ENCODE measurements around the gene FAM210B. TPM values are rescaled to one million over a fixed set of nuclear protein-coding genes. Genes with fewer than 3 reads are reported as not detected.
"Not testable (repeated sequence)": the region's sequence is repeated elsewhere in the genome, so short reads cannot be mapped to it uniquely, and the experiment has no call there.

The FAM210B gene
- total RNA-seq, 1 donor from 2014 or later, result 6.0 TPM

- Mint-ChIP-seq H3K4me3 (no peak overlapping the region), H3K4me1 (peaks cover 30% of the 10 kb centered on the region), H3K27me3 (no peaks in the 10 kb centered on the region), H3K36me3 (ENCODE audit: low read depth) (peaks cover 44% of the 10 kb centered on the region), H3K27ac (no peak overlapping the region), H3K9me3 (no peaks in the 10 kb centered on the region)
- no peak for DNase-seq
- intact Hi-C loops (cut with micrococcal nuclease), result loop anchor here (2.0 kb wide), 1 partner anchor 21 kb away; the partner anchor contains the start of genes AURKA and CSTF1
Measured at GRCh38 chr20:56371977-56372376, 13.2 kb downstream of the FAM210B start.

GRCh38 chr20:56372850-56373249 lies 14.1 kb downstream of the FAM210B start:
- peaks cover 51% of the 10 kb centered on the region for H3K36me3 Mint-ChIP-seq (ENCODE audit: low read depth)
- no peak for DNase-seq
- intact Hi-C loops (cut with micrococcal nuclease), result loop anchor here (2.0 kb wide), 1 partner anchor 20 kb away; the partner anchor contains the start of genes AURKA and CSTF1
- H3K9me3 Mint-ChIP-seq, result no peaks in the 10 kb centered on the region
- H3K27ac Mint-ChIP-seq, result peak overlapping the region; percentile 79
- peaks cover 34% of the 10 kb centered on the region for H3K4me1 Mint-ChIP-seq
- H3K27me3 Mint-ChIP-seq, result no peaks in the 10 kb centered on the region
- H3K4me3 Mint-ChIP-seq, result no peak overlapping the region

- no peaks in the 10 kb centered on the region for H3K27me3 Mint-ChIP-seq
- no peak overlapping the region for H3K4me3 Mint-ChIP-seq
- peaks cover 59% of the 10 kb centered on the region for H3K36me3 Mint-ChIP-seq (ENCODE audit: low read depth)
- peaks cover 40% of the 10 kb centered on the region for H3K4me1 Mint-ChIP-seq
- intact Hi-C loops (cut with micrococcal nuclease), result loop anchor here (2.0 kb wide), 1 partner anchor 19 kb away; the partner anchor contains the start of genes AURKA and CSTF1
- no peak for DNase-seq
- H3K9me3 Mint-ChIP-seq, result no peaks in the 10 kb centered on the region
- H3K27ac Mint-ChIP-seq, result peak overlapping the region; percentile 45
Measured at GRCh38 chr20:56373942-56374341, 15.2 kb downstream of the FAM210B start.

- DNase-seq, result no peak
- H3K27ac Mint-ChIP-seq, result peak overlapping the region; percentile 5
- H3K4me1 Mint-ChIP-seq, result peaks cover 53% of the 10 kb centered on the region
- intact Hi-C loops (cut with micrococcal nuclease), result no loop called here
- H3K4me3 Mint-ChIP-seq, result no peak overlapping the region
- H3K27me3 Mint-ChIP-seq, result no peaks in the 10 kb centered on the region
- H3K9me3 Mint-ChIP-seq, result no peaks in the 10 kb centered on the region
- H3K36me3 Mint-ChIP-seq (ENCODE audit: low read depth), result peaks cover 60% of the 10 kb centered on the region
Measured at GRCh38 chr20:56376331-56376730, 17.6 kb downstream of the FAM210B start.

- H3K27ac Mint-ChIP-seq, result peak overlapping the region; percentile 30
- H3K4me1 Mint-ChIP-seq, result peaks cover 58% of the 10 kb centered on the region
- H3K27me3 Mint-ChIP-seq, result no peaks in the 10 kb centered on the region
- DNase-seq, result no peak
- H3K4me3 Mint-ChIP-seq, result no peak overlapping the region
- intact Hi-C loops (cut with micrococcal nuclease), result no loop called here
- H3K9me3 Mint-ChIP-seq, result no peaks in the 10 kb centered on the region
- peaks cover 64% of the 10 kb centered on the region for H3K36me3 Mint-ChIP-seq (ENCODE audit: low read depth)
Measured at GRCh38 chr20:56378386-56378785, 19.6 kb downstream of the FAM210B start.

GRCh38 chr20:56380375-56380774 lies 21.6 kb downstream of the FAM210B start:
- Mint-ChIP-seq H3K27ac (no peak overlapping the region), H3K9me3 (no peaks in the 10 kb centered on the region), H3K27me3 (no peaks in the 10 kb centered on the region), H3K4me1 (peaks cover 56% of the 10 kb centered on the region), H3K4me3 (no peak overlapping the region), H3K36me3 (ENCODE audit: low read depth) (peaks cover 68% of the 10 kb centered on the region)
- no peak for DNase-seq
- intact Hi-C loops (cut with micrococcal nuclease), result no loop called here

GRCh38 chr20:56381501-56381900 lies 22.7 kb downstream of the FAM210B start:
- H3K27ac Mint-ChIP-seq, result peak overlapping the region; percentile 23
- H3K9me3 Mint-ChIP-seq, result no peaks in the 10 kb centered on the region

GRCh38 chr20:56382696-56383095 lies 23.9 kb downstream of the FAM210B start:
- Mint-ChIP-seq H3K4me3 (no peak overlapping the region), H3K4me1 (peaks cover 45% of the 10 kb centered on the region), H3K36me3 (ENCODE audit: low read depth) (peaks cover 62% of the 10 kb centered on the region), H3K27ac (peak overlapping the region; percentile 12), H3K27me3 (no peaks in the 10 kb centered on the region), H3K9me3 (no peaks in the 10 kb centered on the region)
- DNase-seq, result no peak
- intact Hi-C loops (cut with micrococcal nuclease), result loop anchor here (1.0 kb wide), 1 partner anchor 9 kb away; no protein-coding TSS in a partner anchor

More at GRCh38 chr20:56381501-56381900, 22.7 kb downstream of the FAM210B start:
- DNase-seq, result no peak
- intact Hi-C loops (cut with micrococcal nuclease), result no loop called here
- no peak overlapping the region for H3K4me3 Mint-ChIP-seq
- no peaks in the 10 kb centered on the region for H3K27me3 Mint-ChIP-seq
- H3K36me3 Mint-ChIP-seq (ENCODE audit: low read depth), result peaks cover 65% of the 10 kb centered on the region
- H3K4me1 Mint-ChIP-seq, result peaks cover 50% of the 10 kb centered on the region

- H3K27ac Mint-ChIP-seq, result no peak overlapping the region
- DNase-seq, result no peak
- H3K4me3 Mint-ChIP-seq, result no peak overlapping the region
- H3K36me3 Mint-ChIP-seq (ENCODE audit: low read depth), result peaks cover 60% of the 10 kb centered on the region
- peaks cover 48% of the 10 kb centered on the region for H3K4me1 Mint-ChIP-seq
- intact Hi-C loops (cut with micrococcal nuclease), result no loop called here
- H3K27me3 Mint-ChIP-seq, result no peaks in the 10 kb centered on the region
- no peaks in the 10 kb centered on the region for H3K9me3 Mint-ChIP-seq
Measured at GRCh38 chr20:56383334-56383733, 24.6 kb downstream of the FAM210B start.

- intact Hi-C loops (cut with micrococcal nuclease), result no loop called here
- no peaks in the 10 kb centered on the region for H3K27me3 Mint-ChIP-seq
- H3K27ac Mint-ChIP-seq, result no peak overlapping the region
- H3K9me3 Mint-ChIP-seq, result no peaks in the 10 kb centered on the region
- H3K4me3 Mint-ChIP-seq, result no peak overlapping the region
- peaks cover 51% of the 10 kb centered on the region for H3K4me1 Mint-ChIP-seq
- peaks cover 61% of the 10 kb centered on the region for H3K36me3 Mint-ChIP-seq (ENCODE audit: low read depth)
- no peak for DNase-seq
Measured at GRCh38 chr20:56385130-56385529, 26.4 kb downstream of the FAM210B start.

GRCh38 chr20:56386219-56386618 lies 27.4 kb downstream of the FAM210B start:
- Mint-ChIP-seq H3K4me3 (no peak overlapping the region), H3K27ac (no peak overlapping the region), H3K36me3 (ENCODE audit: low read depth) (peaks cover 54% of the 10 kb centered on the region), H3K9me3 (no peaks in the 10 kb centered on the region), H3K4me1 (peaks cover 51% of the 10 kb centered on the region), H3K27me3 (no peaks in the 10 kb centered on the region)
- intact Hi-C loops (cut with micrococcal nuclease), result no loop called here
- no peak for DNase-seq

- H3K9me3 Mint-ChIP-seq, result no peaks in the 10 kb centered on the region
- intact Hi-C loops (cut with micrococcal nuclease), result no loop called here
- no peak for DNase-seq
- peak overlapping the region; percentile 48 for H3K27ac Mint-ChIP-seq
- H3K4me3 Mint-ChIP-seq, result no peak overlapping the region
- H3K36me3 Mint-ChIP-seq (ENCODE audit: low read depth), result peaks cover 45% of the 10 kb centered on the region
- H3K27me3 Mint-ChIP-seq, result no peaks in the 10 kb centered on the region
- peaks cover 45% of the 10 kb centered on the region for H3K4me1 Mint-ChIP-seq
Measured at GRCh38 chr20:56388882-56389281, 30.1 kb downstream of the FAM210B start.

- H3K27ac Mint-ChIP-seq, result peak overlapping the region; percentile 48
Measured at GRCh38 chr20:56389807-56390206, 31.0 kb downstream of the FAM210B start.

GRCh38 chr20:56390396-56390795 lies 31.6 kb downstream of the FAM210B start:
- intact Hi-C loops (cut with micrococcal nuclease), result loop anchor here (5.0 to 10.0 kb wide), 3 partner anchors 964 to 1384 kb away; partner anchors contain the start of gene RAE1
- H3K9me3 Mint-ChIP-seq, DNase-seq, H3K27me3 Mint-ChIP-seq, H3K27ac Mint-ChIP-seq: not testable (repeated sequence)
- Mint-ChIP-seq H3K4me1 (peaks cover 47% of the 10 kb centered on the region), H3K4me3 (peak overlapping the region; percentile 13), H3K36me3 (ENCODE audit: low read depth) (peaks cover 41% of the 10 kb centered on the region)

More at GRCh38 chr20:56389807-56390206, 31.0 kb downstream of the FAM210B start:
- peak overlapping the region; percentile 13 for H3K4me3 Mint-ChIP-seq
- peak; percentile 53 for DNase-seq
- peaks cover 44% of the 10 kb centered on the region for H3K36me3 Mint-ChIP-seq (ENCODE audit: low read depth)
- H3K27me3 Mint-ChIP-seq, result no peaks in the 10 kb centered on the region
- no peaks in the 10 kb centered on the region for H3K9me3 Mint-ChIP-seq
- H3K4me1 Mint-ChIP-seq, result peaks cover 47% of the 10 kb centered on the region
- intact Hi-C loops (cut with micrococcal nuclease), result loop anchor here (5.0 to 10.0 kb wide), 3 partner anchors 965 to 1385 kb away; partner anchors contain the start of gene RAE1

GRCh38 chr20:56391037-56391436 lies 32.3 kb downstream of the FAM210B start:
- Mint-ChIP-seq H3K27me3 (no peaks in the 10 kb centered on the region), H3K36me3 (ENCODE audit: low read depth) (peaks cover 43% of the 10 kb centered on the region), H3K4me3 (no peak overlapping the region), H3K9me3 (no peaks in the 10 kb centered on the region), H3K27ac (no peak overlapping the region), H3K4me1 (peaks cover 46% of the 10 kb centered on the region)
- intact Hi-C loops (cut with micrococcal nuclease), result loop anchor here (1.0 to 10.0 kb wide), 4 partner anchors 9 to 1384 kb away; partner anchors contain the start of gene RAE1
- DNase-seq, result peak; percentile 55
